GM19328 (cell line): ENCODE data around the gene MSTO1.
A peak's percentile ranks its signal among the peaks of the same experiment; 100 is the strongest.
"Not testable (repeated sequence)": the region's sequence is repeated elsewhere in the genome, so short reads cannot be mapped to it uniquely, and the experiment has no call there.

ENCODE experiments used
- ATAC-seq: cut with Tn5 transposase; IDR thresholded peaks from one replicate; pipeline ENCODE4 v1.9.1; 2021; ENCODE audit warnings: mild to moderate bottlenecking, moderate library complexity; ENCODE audit not compliant: unreplicated experiment

The MSTO1 gene

GRCh38 chr1:155609515-155610256 lies at the start of gene MSTO1:
MSTO1 (plus strand) TSS chr1:155610218; CDS start chr1:155610249, 31 bp downstream.
- peak; percentile 89 for ATAC-seq

- ATAC-seq = peak; percentile 33
Measured at GRCh38 chr1:155561779-155562580, 48.0 kb upstream of the MSTO1 start.

GRCh38 chr1:155562581-155563376 lies 47.2 kb upstream of the MSTO1 start, which contains the start of gene ASH1L:
ASH1L (minus strand) TSS chr1:155562803; CDS start chr1:155521519, 41,284 bp downstream.
- peak; percentile 64 for ATAC-seq

GRCh38 chr1:155563377-155564022 lies 46.5 kb upstream of the MSTO1 start:
- ATAC-seq = not testable (repeated sequence)

GRCh38 chr1:155569988-155570592 lies 39.9 kb upstream of the MSTO1 start:
- ATAC-seq = no peak

GRCh38 chr1:155570593-155570990 lies 39.4 kb upstream of the MSTO1 start:
- no peak for ATAC-seq

DNA sequence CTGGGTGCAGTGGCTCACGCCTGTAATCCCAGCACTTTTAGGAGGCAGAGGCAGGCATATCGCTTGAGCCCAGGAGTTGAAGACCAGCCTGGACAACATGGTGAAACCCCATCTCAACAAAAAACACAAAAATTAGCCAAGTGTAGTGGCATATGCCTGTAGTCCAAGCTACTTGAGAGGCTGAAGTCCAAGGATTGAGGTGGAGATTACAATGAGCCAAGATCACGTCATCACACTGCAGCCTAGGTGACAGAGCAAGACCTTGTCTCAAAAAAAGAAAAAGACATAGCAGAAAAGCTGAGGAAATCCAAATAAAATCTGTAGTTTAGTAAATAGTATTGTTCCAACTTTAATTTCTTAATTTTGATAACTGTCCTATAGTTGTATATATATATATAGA lies 35.9 kb upstream of the MSTO1 start:
- no peak for ATAC-seq

DNA sequence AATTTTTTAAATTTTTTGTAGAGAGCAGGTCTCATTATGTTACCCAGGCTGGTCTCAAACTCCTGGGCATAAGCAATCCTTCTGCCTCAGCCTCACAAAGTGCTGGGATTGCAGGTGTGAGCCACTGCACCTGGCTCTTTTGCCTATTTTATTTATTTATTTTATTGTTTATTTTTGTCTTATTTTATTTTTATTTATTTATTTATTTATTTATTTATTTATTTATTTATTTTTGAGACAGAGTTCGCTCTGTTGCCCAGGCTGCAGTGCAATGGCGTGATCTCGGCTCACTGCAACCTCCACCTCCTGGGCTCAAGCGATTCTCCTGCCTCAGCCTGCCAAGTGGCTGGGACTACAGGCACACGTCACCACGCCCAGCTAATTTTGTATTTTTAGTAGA lies 34.4 kb upstream of the MSTO1 start:
- not testable (repeated sequence) for ATAC-seq

DNA sequence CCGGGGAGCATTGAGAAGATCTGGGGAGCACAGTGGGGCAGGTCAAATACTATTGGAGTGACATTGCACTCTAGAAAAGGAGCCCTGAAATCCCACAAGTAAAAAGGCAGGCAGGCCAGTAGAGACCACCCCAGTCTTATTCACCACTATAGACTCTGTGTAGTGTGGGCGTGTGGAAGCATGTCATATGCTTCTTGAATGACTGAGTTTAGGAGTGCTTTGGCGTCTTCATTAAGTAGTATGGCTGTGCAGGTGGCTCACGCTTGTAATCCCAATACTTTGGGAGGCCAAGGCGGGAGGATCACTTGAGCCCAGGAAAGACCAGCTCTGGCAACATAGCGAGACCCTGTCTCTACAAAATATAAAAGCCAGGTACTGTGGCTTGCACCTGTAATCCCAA lies 26.2 kb upstream of the MSTO1 start:
- not testable (repeated sequence) for ATAC-seq

GRCh38 chr1:155589282-155589681 lies 20.7 kb upstream of the MSTO1 start:
- ATAC-seq = not testable (repeated sequence)

- not testable (repeated sequence) for ATAC-seq
Measured at GRCh38 chr1:155590516-155591247, 19.3 kb upstream of the MSTO1 start.

GRCh38 chr1:155591770-155592169 lies 18.2 kb upstream of the MSTO1 start:
- no peak for ATAC-seq

DNA sequence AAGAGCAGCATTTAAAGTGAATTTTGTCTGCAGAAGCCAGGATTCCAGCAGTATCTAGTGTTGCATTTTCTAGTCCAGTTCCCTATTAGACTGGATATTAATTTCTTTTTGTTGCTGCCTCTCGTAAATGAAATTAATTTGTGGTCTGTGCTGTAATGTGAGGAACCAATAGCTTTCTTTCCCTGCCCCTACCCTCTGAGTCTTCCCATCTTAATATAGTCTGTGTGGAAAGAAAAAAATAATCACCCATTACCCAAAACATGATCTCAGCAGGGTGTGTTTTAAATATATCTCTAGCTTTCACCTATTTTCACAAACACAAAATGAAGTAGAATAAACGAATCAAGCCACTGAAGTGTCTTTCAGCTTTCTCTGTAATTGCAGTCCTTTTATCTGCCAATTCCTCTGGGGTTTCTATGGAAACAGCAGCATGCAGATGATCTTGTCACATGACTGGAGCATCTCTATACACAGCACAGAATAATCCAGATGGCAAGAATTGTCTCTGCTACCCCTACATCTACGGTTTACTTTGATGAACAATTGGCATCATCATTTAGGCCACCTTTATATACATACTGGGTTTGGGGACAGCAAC lies 14.0 kb upstream of the MSTO1 start:
- not testable (repeated sequence) for ATAC-seq

DNA sequence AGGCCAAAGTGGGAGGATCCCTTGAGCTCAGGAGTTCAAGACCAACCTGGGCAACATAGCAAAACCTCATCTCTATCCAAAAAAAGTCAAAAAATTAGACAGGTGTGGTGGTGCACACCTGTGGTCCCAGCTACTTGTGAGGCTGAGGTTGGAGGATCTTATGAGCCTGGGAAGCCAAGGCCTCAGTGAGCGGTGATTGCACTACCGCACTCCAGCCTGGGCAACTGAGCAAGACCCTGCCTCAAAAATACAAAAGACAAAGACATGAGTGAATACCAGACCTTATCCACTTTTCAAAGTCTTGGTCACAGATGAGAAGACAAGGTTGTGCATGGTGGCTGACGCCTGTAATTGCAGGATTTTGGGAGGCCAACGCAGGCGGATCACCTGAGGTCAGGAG lies 13.2 kb upstream of the MSTO1 start:
- ATAC-seq = no peak

DNA sequence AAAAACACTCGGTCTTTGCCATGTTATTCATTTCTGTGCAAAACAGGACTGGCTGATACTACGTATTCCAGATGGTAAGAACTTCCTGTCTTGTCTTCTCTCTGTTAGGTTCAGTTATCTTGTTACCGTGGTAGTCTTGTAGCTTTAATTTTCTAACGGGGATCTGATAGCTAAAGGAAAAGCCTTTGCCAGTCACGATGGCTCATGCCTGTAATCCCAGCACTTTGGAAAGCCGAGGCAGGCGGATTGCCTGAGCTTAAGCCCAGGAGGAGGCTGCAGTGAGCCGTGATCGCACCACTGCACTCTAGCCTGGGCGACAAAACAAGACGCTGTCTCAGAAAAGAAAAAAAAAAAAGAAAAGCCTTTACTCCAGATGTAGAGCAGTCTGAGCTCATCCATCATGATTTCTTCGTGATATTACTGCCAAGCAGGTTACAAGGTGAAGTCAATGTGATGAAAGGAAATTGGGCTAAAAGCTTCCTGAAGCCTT lies 11.1 kb upstream of the MSTO1 start:
- no peak for ATAC-seq

GRCh38 chr1:155599828-155600572 lies 10.0 kb upstream of the MSTO1 start:
- not testable (repeated sequence) for ATAC-seq

GRCh38 chr1:155607708-155608107 lies 2.3 kb upstream of the MSTO1 start:
- ATAC-seq = no peak

- no peak for ATAC-seq
Measured at GRCh38 chr1:155608888-155609225, 1.2 kb upstream of the MSTO1 start.
